ENCODE data around the gene DTHD1. TPM values are rescaled to one million over a fixed set of nuclear protein-coding genes. Genes with fewer than 3 reads are reported as not detected.

Gene DTHD1
- total RNA-seq, 2 donors from 2014 or later = 0.08 TPM; not detected in 1

- no peaks in the 10 kb centered on the region for H3K36me3 ChIP-seq
- no peak for TF ChIP-seq CTCF (IDR thresholded peaks at IDR 0.05)
- no peaks in the 10 kb centered on the region for H3K4me1 ChIP-seq
- no peak overlapping the region for H3K9ac ChIP-seq (ENCODE audit: low read depth in 2 of 2, low read length in 2 of 2)
- no peak overlapping the region for H3K4me3 ChIP-seq
- intact Hi-C loops (cut with DNase I) = no loop called here
- no peak for DNase-seq
- no peaks in the 10 kb centered on the region for H3K27me3 ChIP-seq
- H3K9me3 ChIP-seq = no peaks in the 10 kb centered on the region
- no peak overlapping the region for H3K27ac ChIP-seq
Observed at GRCh38 chr4:36274158-36274557, 7.3 kb upstream of the DTHD1 start.

GRCh38 chr4:36277533-36277932, 3.9 kb upstream of the DTHD1 start:
- Histone ChIP-seq H3K27ac (no peak overlapping the region), H3K36me3 (no peaks in the 10 kb centered on the region), H3K9ac (ENCODE audit: low read depth in 2 of 2, low read length in 2 of 2) (no peak overlapping the region), H3K4me3 (no peak overlapping the region), H3K9me3 (no peaks in the 10 kb centered on the region), H3K4me1 (no peaks in the 10 kb centered on the region), H3K27me3 (no peaks in the 10 kb centered on the region)
- no peak for TF ChIP-seq CTCF (IDR thresholded peaks at IDR 0.05)
- intact Hi-C loops (cut with DNase I) = no loop called here
- no peak for DNase-seq

DNA sequence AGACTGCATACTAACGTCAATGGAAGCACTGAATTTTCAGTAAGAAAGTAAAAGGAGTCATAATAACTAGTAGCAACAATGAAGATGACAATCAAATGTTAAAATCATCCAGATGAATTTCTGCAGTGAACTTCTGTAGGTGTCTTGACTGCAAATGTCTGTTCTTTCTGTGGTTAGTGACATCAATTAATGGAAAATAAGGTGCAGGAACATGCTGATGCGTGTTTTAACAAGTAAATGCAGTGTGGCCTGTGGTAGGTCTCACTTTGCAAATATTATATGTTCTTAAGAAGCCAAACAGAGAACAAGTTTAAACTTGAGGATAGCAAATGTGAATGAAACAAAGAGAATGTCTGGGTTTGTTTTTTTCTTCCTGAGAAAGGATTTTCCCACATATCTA, 2.6 kb upstream of the DTHD1 start:
- H3K27ac ChIP-seq = no peak overlapping the region
- H3K36me3 ChIP-seq = no peaks in the 10 kb centered on the region
- H3K27me3 ChIP-seq = no peaks in the 10 kb centered on the region

GRCh38 chr4:36280555-36280954, 861 bp upstream of the DTHD1 start:
- Histone ChIP-seq H3K4me3 (no peak overlapping the region), H3K9me3 (no peaks in the 10 kb centered on the region), H3K27ac (no peak overlapping the region), H3K27me3 (no peaks in the 10 kb centered on the region), H3K36me3 (no peaks in the 10 kb centered on the region), H3K4me1 (no peaks in the 10 kb centered on the region), H3K9ac (ENCODE audit: low read depth in 2 of 2, low read length in 2 of 2) (no peak overlapping the region)
- intact Hi-C loops (cut with DNase I) = no loop called here
- no peak for TF ChIP-seq CTCF (IDR thresholded peaks at IDR 0.05)
- DNase-seq = no peak

More for the DNA sequence above, 2.6 kb upstream of the DTHD1 start:
- Histone ChIP-seq H3K9me3 (no peaks in the 10 kb centered on the region), H3K9ac (ENCODE audit: low read depth in 2 of 2, low read length in 2 of 2) (no peak overlapping the region), H3K4me3 (no peak overlapping the region), H3K4me1 (no peaks in the 10 kb centered on the region)
- intact Hi-C loops (cut with DNase I) = no loop called here
- no peak for DNase-seq
- no peak for TF ChIP-seq CTCF (IDR thresholded peaks at IDR 0.05)

GRCh38 chr4:36282503-36283030, 1.2 kb downstream of the DTHD1 start:
- Histone ChIP-seq H3K4me3 (no peak overlapping the region), H3K4me1 (no peaks in the 10 kb centered on the region), H3K27me3 (no peaks in the 10 kb centered on the region), H3K9me3 (no peaks in the 10 kb centered on the region), H3K27ac (no peak overlapping the region), H3K9ac (ENCODE audit: low read depth in 2 of 2, low read length in 2 of 2) (no peak overlapping the region), H3K36me3 (no peaks in the 10 kb centered on the region)
- intact Hi-C loops (cut with DNase I) = no loop called here
- no peak for DNase-seq
- no peak for TF ChIP-seq CTCF (IDR thresholded peaks at IDR 0.05)
